Measurements from ENCODE around the gene NUTF2. TPM values are rescaled to one million over a fixed set of nuclear protein-coding genes. Genes with fewer than 3 reads are reported as not detected.
A peak's percentile ranks its signal among the peaks of the same experiment; 100 is the strongest.

The NUTF2 gene
- total and polyA plus RNA-seq, 2 of the 8 experiments (the other 6 are each of a cell fraction or from before 2014, with no cell fraction given), result 219 to 377 TPM

DNA sequence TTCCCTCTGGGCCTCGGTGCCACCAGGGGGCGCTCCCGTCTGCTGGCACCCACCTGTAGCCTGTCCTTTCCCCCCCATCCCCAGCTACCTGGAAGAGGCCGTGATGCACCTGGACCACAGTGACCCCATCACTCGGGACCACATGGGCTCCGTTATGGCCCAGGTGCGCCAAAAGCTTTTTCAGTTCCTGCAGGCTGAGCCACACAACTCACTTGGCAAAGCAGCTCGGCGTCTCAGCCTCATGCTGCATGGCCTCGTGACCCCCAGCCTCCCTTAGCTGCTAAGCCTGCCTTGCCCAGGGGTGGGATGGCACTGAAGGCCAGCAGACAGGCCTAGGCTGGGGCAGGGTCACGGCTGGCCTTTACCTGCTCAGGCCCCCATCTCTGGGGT lies 37.1 kb downstream of the NUTF2 start:
- WGBS, 2 experiments (ENCODE audit: extremely low coverage in 1 of 2, insufficient coverage in 1 of 2, insufficient read length in 1 of 2, insufficient replicate concordance in 2 of 2, low coverage in 1 of 2, low lambda C conversion rate in 2 of 2, missing lambda C conversion rate in 1 of 2), result 60% methylated on average over 10 of the region's 11 CpGs; no CpG with 5 or more reads in 1 of the 2 experiments
- H3K56ac ChIP-seq (replicated peaks; ENCODE audit: insufficient read length, low read depth, low read length), result no peak overlapping the region
- POLR2A ChIA-PET (ENCODE audit: partially characterized antibody), result interaction anchor here (0.6 to 6.3 kb wide), 14 partner anchors 9 to 525 kb away, joined by 3 to 45 read pairs (median 4); partner anchors contain the start of genes CTRL, EDC4, LCAT and PSKH1
- TF ChIP-seq GABPA (IDR thresholded peaks at IDR 0.05; ENCODE audit: borderline replicate concordance, insufficient read depth, low read length), result 0 out of 2 replicates have a peak, but pooled peaks have one; percentile 72
- TF ChIP-seq HDAC2 (IDR thresholded peaks at IDR 0.05; ENCODE audit: borderline replicate concordance in 1 of 2, low read depth in 2 of 2, low read length in 2 of 2), result no peak
- peak; percentile 83 to 87 for TF ChIP-seq RAD21 (IDR thresholded peaks at IDR 0.05 in 1 of 2, conservative IDR thresholded peaks at IDR 0.05 in 1 of 2; ENCODE audit: low read depth in 2 of 2, low read length in 2 of 2)
- TF ChIP-seq SIN3A (conservative IDR thresholded peaks at IDR 0.05 in 1 of 2, IDR thresholded peaks at IDR 0.05 in 1 of 2; ENCODE audit: low read depth in 1 of 2, low read length in 2 of 2), result peak in 1 of 2 experiments; percentile 64; a peak in 1 of 4 replicates
- TF ChIP-seq, protein P1, sequence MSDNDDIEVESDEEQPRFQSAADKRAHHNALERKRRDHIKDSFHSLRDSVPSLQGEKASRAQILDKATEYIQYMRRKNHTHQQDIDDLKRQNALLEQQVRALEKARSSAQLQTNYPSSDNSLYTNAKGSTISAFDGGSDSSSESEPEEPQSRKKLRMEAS (IDR thresholded peaks at IDR 0.05), result no peak
- no peak for TF ChIP-seq SIX5 (IDR thresholded peaks at IDR 0.05; ENCODE audit: low read depth, low read length)
- TF ChIP-seq, protein P2, sequence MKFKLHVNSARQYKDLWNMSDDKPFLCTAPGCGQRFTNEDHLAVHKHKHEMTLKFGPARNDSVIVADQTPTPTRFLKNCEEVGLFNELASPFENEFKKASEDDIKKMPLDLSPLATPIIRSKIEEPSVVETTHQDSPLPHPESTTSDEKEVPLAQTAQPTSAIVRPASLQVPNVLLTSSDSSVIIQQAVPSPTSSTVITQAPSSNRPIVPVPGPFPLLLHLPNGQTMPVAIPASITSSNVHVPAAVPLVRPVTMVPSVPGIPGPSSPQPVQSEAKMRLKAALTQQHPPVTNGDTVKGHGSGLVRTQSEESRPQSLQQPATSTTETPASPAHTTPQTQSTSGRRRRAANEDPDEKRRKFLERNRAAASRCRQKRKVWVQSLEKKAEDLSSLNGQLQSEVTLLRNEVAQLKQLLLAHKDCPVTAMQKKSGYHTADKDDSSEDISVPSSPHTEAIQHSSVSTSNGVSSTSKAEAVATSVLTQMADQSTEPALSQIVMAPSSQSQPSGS (IDR thresholded peaks at IDR 0.05; ENCODE audit: low read length), result no peak
- no peak for TF ChIP-seq SAP30 (IDR thresholded peaks at IDR 0.05; ENCODE audit: insufficient read depth, insufficient replicate concordance, low read length)
- no peak for TF ChIP-seq SP2 (IDR thresholded peaks at IDR 0.05; ENCODE audit: low read length)
- 0 out of 2 replicates have a peak, but pooled peaks have one; percentile 16 for TF ChIP-seq CREB1 (IDR thresholded peaks at IDR 0.05)

More for the DNA sequence above, 37.1 kb downstream of the NUTF2 start:
- Histone ChIP-seq H3K27me3 (replicated peaks in 1 of 4; ENCODE audit: control insufficient read depth in 3 of 4, extremely low read depth in 1 of 4, insufficient read depth in 3 of 4, low read length in 3 of 4) (no peaks in the 10 kb centered on the region), H2BK12ac (ENCODE audit: low read depth, low read length) (no peak overlapping the region), H4K5ac (ENCODE audit: insufficient read length, low read depth, low read length) (no peak overlapping the region), H2AFZ (ENCODE audit: low read length) (no peak overlapping the region), H2BK15ac (ENCODE audit: low read length) (0 out of 2 replicates have a peak overlapping the region, but pooled peaks have one; percentile 16), H2BK5ac (ENCODE audit: low read depth, low read length) (no peak overlapping the region; the same call in 1 of the 2 replicates), H3K4me2 (ENCODE audit: insufficient read depth in 1 of 2, low read depth in 2 of 2, low read length in 2 of 2) (no peak overlapping the region), H3K14ac (ENCODE audit: insufficient read length) (no peak overlapping the region), H3K79me1 (ENCODE audit: low read depth, low read length) (no peaks in the 10 kb centered on the region), H3K79me2 (ENCODE audit: control insufficient read depth in 1 of 2, insufficient read depth in 2 of 2, low read length in 2 of 2) (no peaks in the 10 kb centered on the region), H3K23me2 (ENCODE audit: low read depth, low read length) (0 out of 2 replicates have a peak, but pooled peaks cover 2% of the 10 kb centered on the region), H2BK20ac (ENCODE audit: low read length) (no peak overlapping the region), H4K8ac (ENCODE audit: extremely low read depth, insufficient read depth, low read length) (peak overlapping the region; percentile 53; the same call in 1 of the 2 replicates), H3K36me3 (ENCODE audit: control insufficient read depth in 2 of 4, insufficient read depth in 4 of 4, low read length in 3 of 4) (peaks cover 24 to 40% (median 31%) of the 10 kb centered on the region in 4 experiments), H4K91ac (replicated peaks; ENCODE audit: insufficient read length, low read length) (no peak overlapping the region), H3K4me1 (replicated peaks in 1 of 4; ENCODE audit: control insufficient read depth in 3 of 4, insufficient read depth in 4 of 4, low read length in 3 of 4) (peaks cover 5 to 15% (median 11%) of the 10 kb centered on the region in 4 experiments), H4K20me1 (replicated peaks in 1 of 2; ENCODE audit: control insufficient read depth in 1 of 2, insufficient read depth in 2 of 2, low read length in 2 of 2) (peaks cover 11 to 17% of the 10 kb centered on the region in 2 experiments), H3K27ac (ENCODE audit: low read depth, low read length) (no peak overlapping the region), H2AK5ac (ENCODE audit: low read depth, low read length) (no peak overlapping the region), H3K23ac (ENCODE audit: insufficient read length) (no peak overlapping the region), H3K9ac (replicated peaks in 1 of 4; ENCODE audit: extremely low read depth in 1 of 4, low read depth in 3 of 4, low read length in 3 of 4) (no peak overlapping the region), H3K18ac (ENCODE audit: extremely low read depth, low read length) (no peak overlapping the region), H3K4me3 (ENCODE audit: extremely low read depth in 1 of 4, insufficient read depth in 2 of 4, low read depth in 3 of 4, low read length in 4 of 4) (no peak overlapping the region), H2BK120ac (replicated peaks; ENCODE audit: low read depth, low read length) (no peak overlapping the region), H3K9me3 (ENCODE audit: insufficient read depth in 2 of 2, low read depth in 1 of 2, low read length in 1 of 2) (no peaks in the 10 kb centered on the region), H3K4ac (replicated peaks; ENCODE audit: insufficient read length, low read depth, low read length) (no peak overlapping the region)
- FAIRE-seq (no peak), DNase-seq (ENCODE audit: low read depth in 1 of 2, low spot score in 2 of 2) (peak in 1 of 2 experiments; percentile 90)
- CTCF ChIA-PET (ENCODE audit: partially characterized antibody), result interaction anchor here (0.7 to 21.8 kb wide), 51 partner anchors 8 to 370 kb away, joined by 3 to 623 read pairs (median 5); partner anchors contain the start of genes CENPT, CTRL, DDX28 and DPEP2NB
